ENCODE data around the gene SLC38A7. TPM values are rescaled to one million over a fixed set of nuclear protein-coding genes. Genes with fewer than 3 reads are reported as not detected.

The SLC38A7 gene
- total and polyA plus RNA-seq, 2 of the 13 experiments (the other 11 are each of a cell fraction or from before 2014, with no cell fraction given) = 13.2 to 14.1 TPM

DNA sequence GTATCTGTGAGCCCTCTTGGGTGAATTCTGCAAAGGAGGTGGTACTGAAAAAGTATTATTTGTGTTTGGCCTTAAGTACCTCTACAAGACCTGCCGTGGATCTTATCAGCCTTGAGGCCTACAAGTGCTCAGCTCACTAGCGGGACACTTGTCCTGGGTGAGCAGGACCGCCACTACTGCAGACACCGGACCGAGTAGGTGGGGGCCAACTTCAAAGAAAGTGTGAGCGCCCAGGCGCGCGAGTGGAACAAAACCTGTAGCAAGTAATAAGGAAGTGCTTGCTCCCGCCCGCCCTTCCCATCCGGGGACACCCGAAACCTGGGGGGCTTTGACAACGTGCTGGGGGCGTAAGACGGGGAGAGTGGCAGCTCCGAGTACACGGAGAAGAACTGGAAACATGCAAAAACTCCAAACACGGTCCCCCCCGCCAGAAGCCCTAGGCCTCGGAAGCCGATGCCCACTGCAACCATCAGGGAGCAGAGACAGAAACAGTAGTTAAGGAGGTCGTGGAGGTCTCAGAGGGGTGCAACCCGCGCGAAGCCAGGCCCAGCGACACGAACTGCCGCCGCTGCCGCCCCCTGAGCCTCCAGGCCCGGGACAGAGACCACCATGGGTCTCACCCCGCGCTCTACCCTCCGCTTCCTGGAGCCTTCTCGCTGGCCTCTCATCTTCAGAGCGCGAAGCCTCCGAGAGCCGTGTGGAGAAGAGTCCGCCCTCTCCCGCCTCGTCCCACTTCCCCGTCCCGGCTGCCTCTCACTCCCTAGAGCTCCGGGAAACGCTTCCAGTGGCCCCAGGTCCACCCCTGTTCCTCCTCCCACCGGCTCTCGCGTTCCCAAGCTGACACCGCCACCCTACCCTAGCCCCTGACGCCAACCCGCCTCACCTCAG is 55.5 kb downstream of the SLC38A7 start (continued):
- TF ChIP-seq TAF15 (IDR thresholded peaks at IDR 0.05; ENCODE audit: low read depth, low read length, poor library complexity, severe bottlenecking) = peak; percentile 65
- TF ChIP-seq IKZF4 (CRISPR knock-in tag; IDR thresholded peaks at IDR 0.05; ENCODE audit: borderline replicate concordance, low read depth, not compliant biosample characterization) = no peak
- TF ChIP-seq, protein P1, sequence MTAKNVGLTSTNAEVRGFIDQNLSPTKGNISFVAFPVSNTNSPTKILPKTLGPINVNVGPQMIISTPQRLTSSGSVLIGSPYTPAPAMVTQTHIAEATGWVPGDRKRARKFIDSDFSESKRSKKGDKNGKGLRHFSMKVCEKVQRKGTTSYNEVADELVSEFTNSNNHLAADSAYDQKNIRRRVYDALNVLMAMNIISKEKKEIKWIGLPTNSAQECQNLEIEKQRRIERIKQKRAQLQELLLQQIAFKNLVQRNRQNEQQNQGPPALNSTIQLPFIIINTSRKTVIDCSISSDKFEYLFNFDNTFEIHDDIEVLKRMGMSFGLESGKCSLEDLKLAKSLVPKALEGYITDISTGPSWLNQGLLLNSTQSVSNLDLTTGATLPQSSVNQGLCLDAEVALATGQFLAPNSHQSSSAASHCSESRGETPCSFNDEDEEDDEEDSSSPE (CRISPR knock-in tag; IDR thresholded peaks at IDR 0.05) = no peak
- TF ChIP-seq ZNF292 (CRISPR knock-in tag; IDR thresholded peaks at IDR 0.05; ENCODE audit: borderline replicate concordance, low read depth) = peak; percentile 57; the same call in 1 of the 2 replicates
- TF ChIP-seq ZBTB8A (CRISPR knock-in tag; IDR thresholded peaks at IDR 0.05; ENCODE audit: borderline replicate concordance, low read depth) = 0 out of 2 replicates have a peak, but pooled peaks have one; percentile 51
- peak; percentile 81; the same call in 1 of the 2 replicates for TF ChIP-seq SIN3A (IDR thresholded peaks at IDR 0.05; ENCODE audit: borderline replicate concordance, low read depth, low read length)
- no peak for TF ChIP-seq IRF2 (CRISPR knock-in tag; IDR thresholded peaks at IDR 0.05)
- TF ChIP-seq TBX3 (IDR thresholded peaks at IDR 0.05; ENCODE audit: borderline replicate concordance) = no peak
- TF ChIP-seq, protein P2, sequence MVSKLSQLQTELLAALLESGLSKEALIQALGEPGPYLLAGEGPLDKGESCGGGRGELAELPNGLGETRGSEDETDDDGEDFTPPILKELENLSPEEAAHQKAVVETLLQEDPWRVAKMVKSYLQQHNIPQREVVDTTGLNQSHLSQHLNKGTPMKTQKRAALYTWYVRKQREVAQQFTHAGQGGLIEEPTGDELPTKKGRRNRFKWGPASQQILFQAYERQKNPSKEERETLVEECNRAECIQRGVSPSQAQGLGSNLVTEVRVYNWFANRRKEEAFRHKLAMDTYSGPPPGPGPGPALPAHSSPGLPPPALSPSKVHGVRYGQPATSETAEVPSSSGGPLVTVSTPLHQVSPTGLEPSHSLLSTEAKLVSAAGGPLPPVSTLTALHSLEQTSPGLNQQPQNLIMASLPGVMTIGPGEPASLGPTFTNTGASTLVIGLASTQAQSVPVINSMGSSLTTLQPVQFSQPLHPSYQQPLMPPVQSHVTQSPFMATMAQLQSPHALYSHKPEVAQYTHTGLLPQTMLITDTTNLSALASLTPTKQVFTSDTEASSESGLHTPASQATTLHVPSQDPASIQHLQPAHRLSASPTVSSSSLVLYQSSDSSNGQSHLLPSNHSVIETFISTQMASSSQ (IDR thresholded peaks at IDR 0.05; ENCODE audit: low read depth) = peak; percentile 13; the same call in 1 of the 2 replicates
- TF ChIP-seq, protein P2 (CRISPR knock-in tag; IDR thresholded peaks at IDR 0.05; ENCODE audit: borderline replicate concordance) = peak; percentile 27; the same call in 1 of the 2 replicates
- TF ChIP-seq HOXD1 (CRISPR knock-in tag; IDR thresholded peaks at IDR 0.05) = no peak; the same call in 1 of the 2 replicates
- TF ChIP-seq ZFP62 (CRISPR knock-in tag; IDR thresholded peaks at IDR 0.05) = no peak
- no peak for TF ChIP-seq ZNF501 (CRISPR knock-in tag; IDR thresholded peaks at IDR 0.05)
- TF ChIP-seq, protein P3, sequence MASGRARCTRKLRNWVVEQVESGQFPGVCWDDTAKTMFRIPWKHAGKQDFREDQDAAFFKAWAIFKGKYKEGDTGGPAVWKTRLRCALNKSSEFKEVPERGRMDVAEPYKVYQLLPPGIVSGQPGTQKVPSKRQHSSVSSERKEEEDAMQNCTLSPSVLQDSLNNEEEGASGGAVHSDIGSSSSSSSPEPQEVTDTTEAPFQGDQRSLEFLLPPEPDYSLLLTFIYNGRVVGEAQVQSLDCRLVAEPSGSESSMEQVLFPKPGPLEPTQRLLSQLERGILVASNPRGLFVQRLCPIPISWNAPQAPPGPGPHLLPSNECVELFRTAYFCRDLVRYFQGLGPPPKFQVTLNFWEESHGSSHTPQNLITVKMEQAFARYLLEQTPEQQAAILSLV (CRISPR knock-in tag; IDR thresholded peaks at IDR 0.05; ENCODE audit: borderline replicate concordance) = no peak
- TF ChIP-seq, protein P4, sequence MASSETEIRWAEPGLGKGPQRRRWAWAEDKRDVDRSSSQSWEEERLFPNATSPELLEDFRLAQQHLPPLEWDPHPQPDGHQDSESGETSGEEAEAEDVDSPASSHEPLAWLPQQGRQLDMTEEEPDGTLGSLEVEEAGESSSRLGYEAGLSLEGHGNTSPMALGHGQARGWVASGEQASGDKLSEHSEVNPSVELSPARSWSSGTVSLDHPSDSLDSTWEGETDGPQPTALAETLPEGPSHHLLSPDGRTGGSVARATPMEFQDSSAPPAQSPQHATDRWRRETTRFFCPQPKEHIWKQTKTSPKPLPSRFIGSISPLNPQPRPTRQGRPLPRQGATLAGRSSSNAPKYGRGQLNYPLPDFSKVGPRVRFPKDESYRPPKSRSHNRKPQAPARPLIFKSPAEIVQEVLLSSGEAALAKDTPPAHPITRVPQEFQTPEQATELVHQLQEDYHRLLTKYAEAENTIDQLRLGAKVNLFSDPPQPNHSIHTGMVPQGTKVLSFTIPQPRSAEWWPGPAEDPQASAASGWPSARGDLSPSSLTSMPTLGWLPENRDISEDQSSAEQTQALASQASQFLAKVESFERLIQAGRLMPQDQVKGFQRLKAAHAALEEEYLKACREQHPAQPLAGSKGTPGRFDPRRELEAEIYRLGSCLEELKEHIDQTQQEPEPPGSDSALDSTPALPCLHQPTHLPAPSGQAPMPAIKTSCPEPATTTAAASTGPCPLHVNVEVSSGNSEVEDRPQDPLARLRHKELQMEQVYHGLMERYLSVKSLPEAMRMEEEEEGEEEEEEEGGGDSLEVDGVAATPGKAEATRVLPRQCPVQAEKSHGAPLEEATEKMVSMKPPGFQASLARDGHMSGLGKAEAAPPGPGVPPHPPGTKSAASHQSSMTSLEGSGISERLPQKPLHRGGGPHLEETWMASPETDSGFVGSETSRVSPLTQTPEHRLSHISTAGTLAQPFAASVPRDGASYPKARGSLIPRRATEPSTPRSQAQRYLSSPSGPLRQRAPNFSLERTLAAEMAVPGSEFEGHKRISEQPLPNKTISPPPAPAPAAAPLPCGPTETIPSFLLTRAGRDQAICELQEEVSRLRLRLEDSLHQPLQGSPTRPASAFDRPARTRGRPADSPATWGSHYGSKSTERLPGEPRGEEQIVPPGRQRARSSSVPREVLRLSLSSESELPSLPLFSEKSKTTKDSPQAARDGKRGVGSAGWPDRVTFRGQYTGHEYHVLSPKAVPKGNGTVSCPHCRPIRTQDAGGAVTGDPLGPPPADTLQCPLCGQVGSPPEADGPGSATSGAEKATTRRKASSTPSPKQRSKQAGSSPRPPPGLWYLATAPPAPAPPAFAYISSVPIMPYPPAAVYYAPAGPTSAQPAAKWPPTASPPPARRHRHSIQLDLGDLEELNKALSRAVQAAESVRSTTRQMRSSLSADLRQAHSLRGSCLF (CRISPR knock-in tag; IDR thresholded peaks at IDR 0.05; ENCODE audit: borderline replicate concordance) = no peak
- TF ChIP-seq MTA1 (CRISPR knock-in tag; IDR thresholded peaks at IDR 0.05; ENCODE audit: borderline replicate concordance) = 0 out of 2 replicates have a peak, but pooled peaks have one; percentile 62

Data from HepG2 (cell line).